Suprapubic skin (tissue), 4 donors: Measurements from ENCODE around the gene EIF4E3.
A peak's percentile ranks its signal among the peaks of the same experiment; 100 is the strongest.

Experiments
- CTCF ChIP-seq, 2 donors: fragments of 200-600 bp in 1 of 2; fragments of 450-650 bp in 1 of 2; sonication (generic) in 1 of 2; IDR thresholded peaks; one replicate each; pipeline ENCODE4 v1.5.1; 2016 to 2019; ENCODE audit warnings: antibody characterized with exemption in 2 of 2, mild to moderate bottlenecking in 1 of 2, moderate library complexity in 1 of 2
- EP300 ChIP-seq: sonication (generic); formaldehyde crosslinking; IDR thresholded peaks from one replicate; pipeline ENCODE4 v1.6.1; 2017; ENCODE audit warnings: antibody characterized with exemption
- POLR2A ChIP-seq, 2 donors: fragments of 450-650 bp; IDR thresholded peaks; one replicate each; pipeline ENCODE4 v1.6.1; 2017; ENCODE audit warnings: antibody characterized with exemption in 2 of 2, mild to moderate bottlenecking in 2 of 2, moderate library complexity in 2 of 2
- POLR2AphosphoS5 ChIP-seq, 3 donors: sonication (generic); formaldehyde crosslinking; IDR thresholded peaks; one replicate each; pipeline ENCODE4 v1.6.1; 2017; ENCODE audit warnings: antibody characterized with exemption in 3 of 3

GRCh38 chr3:71657831-71658530 lies 67.2 kb downstream of the EIF4E3 start:
- no peak for TF ChIP-seq CTCF (IDR thresholded peaks at IDR 0.05)
- peak in 2 of 3 donors; percentile 37 to 78 for TF ChIP-seq POLR2AphosphoS5 (IDR thresholded peaks at IDR 0.05)
- TF ChIP-seq POLR2A (IDR thresholded peaks at IDR 0.05), result no peak
- no peak for TF ChIP-seq EP300
